Adrenal gland (tissue), 12 donors: ENCODE results near the gene NKIRAS1. TPM values are rescaled to one million over a fixed set of nuclear protein-coding genes. Genes with fewer than 3 reads are reported as not detected.
A peak's percentile ranks its signal among the peaks of the same experiment; 100 is the strongest.

Experiments used
- DNase-seq, 7 donors: peaks; one replicate each; pipeline ENCODE4 v3.0.0-alpha.2; 2019 to 2020
- H3K27ac ChIP-seq, 5 donors: fragments of 200-600 bp; sonication (generic) in 4 of 5; 1 replicate in 3 of 5; 2 replicates in 2 of 5; pipeline versions ENCODE4 v1.5.1 to v1.8.0; 2016 to 2020; ENCODE audit warnings: mild to moderate bottlenecking in 1 of 5
- H3K27me3 ChIP-seq: fragments of 200-600 bp; 2 replicates; pipeline ENCODE4 v1.8.0; 2021
- H3K36me3 ChIP-seq, 2 donors: fragments of 200-600 bp; replicated peaks in 1 of 2; 1 replicate in 1 of 2; 2 replicates in 1 of 2; pipeline versions ENCODE4 v1.5.1 to v1.8.0; 2018 to 2022
- H3K4me1 ChIP-seq, 2 donors: fragments of 200-600 bp; replicated peaks in 1 of 2; 1 replicate in 1 of 2; 2 replicates in 1 of 2; pipeline versions ENCODE4 v1.5.1 to v1.8.0; 2018 to 2021
- H3K4me3 ChIP-seq, 4 donors: fragments of 200-600 bp; sonication (generic) in 3 of 4; one replicate each; pipeline ENCODE4 v1.5.1; 2016 to 2018
- H3K9me3 ChIP-seq, 3 donors: fragments of 200-600 bp; sonication (generic) in 1 of 3; replicated peaks in 1 of 3; 1 replicate in 2 of 3; 2 replicates in 1 of 3; pipeline versions ENCODE4 v1.5.1 to v1.8.0; 2016 to 2021
- POLR2A ChIP-seq, 2 donors: fragments of 450-650 bp; IDR thresholded peaks; one replicate each; pipeline ENCODE4 v1.6.1; 2017; ENCODE audit warnings: antibody characterized with exemption in 2 of 2, mild to moderate bottlenecking in 2 of 2, moderate library complexity in 1 of 2
- WGBS, 4 donors: extraction: QIAGEN DNeasy Blood & Tissue Kit in 2 of 4; methylation state at CpG; one replicate each; pipeline versions ENCODE4 v1.1.5 to v1.1.7; 2013 to 2017; 5-methylcytosine and 5-hydroxymethylcytosine counted together
- intact Hi-C, 2 donors: fragments of 100-400 bp; cut with DNase I; formaldehyde crosslinking; loops; one replicate each; pipeline versions ENCODE4 v1.14.1 to v1.15.0; 2022 to 2023
- polyA plus RNA-seq, 3 donors: library from polyadenylated mRNA; stranded (reverse); fragments of 200-250 nt in 2 of 3; fragments of 350-450 nt in 1 of 3; fragmentation: Illumina TruSeq in 1 of 3; extraction: RNeasy Lipid Tissue Mini Kit (QIAGEN cat#74804) in 1 of 3; gene quantifications; one replicate each; pipeline ENCODE4 v1.2.3, GENCODE V29; 2013 to 2014
- total RNA-seq, 9 donors: library from RNA; depleted of rRNA in 4 of 9; stranded (reverse); fragments of >200 nt in 4 of 9; fragments of 120-200 nt in 1 of 9; fragmentation: NEBNext Ultra II Directional in 1 of 9; extraction: Animal tissue kit (Norgen Biotek cat#: 25700) in 1 of 9; gene quantifications; one replicate each; pipeline versions ENCODE4 v1.1.0 to v1.2.4, GENCODE V29; 2013 to 2023
- TF ChIP-seq, protein P1 (sequence below), 6 experiments: fragments of 450-650 bp in 4 of 6; fragments of 200-600 bp in 2 of 6; sonication (generic) in 1 of 6; IDR thresholded peaks; 1 replicate in 5 of 6; 2 replicates in 1 of 6; pipeline versions ENCODE4 v1.5.1 to v1.8.0; 2016 to 2021; ENCODE audit warnings: antibody characterized with exemption in 6 of 6, mild to moderate bottlenecking in 2 of 6, moderate library complexity in 1 of 6
- donor health status: healthy with polysubstance abuse.
- donor health status: Bipolar disorder and iron deficiency.
- donor health status: DM: yes; HTN: yes; CAD: no.
- donor health status: DM: no; HTN: no; CAD: no.
- donor health status: DM: no; HTN: no; CAD: no.
- donor health status: DM: yes; HTN: yes; CAD: no.

Gene NKIRAS1
- total and polyA plus RNA-seq, 12 donors, result 6.7 to 36.5 (median 15.1) TPM

DNA sequence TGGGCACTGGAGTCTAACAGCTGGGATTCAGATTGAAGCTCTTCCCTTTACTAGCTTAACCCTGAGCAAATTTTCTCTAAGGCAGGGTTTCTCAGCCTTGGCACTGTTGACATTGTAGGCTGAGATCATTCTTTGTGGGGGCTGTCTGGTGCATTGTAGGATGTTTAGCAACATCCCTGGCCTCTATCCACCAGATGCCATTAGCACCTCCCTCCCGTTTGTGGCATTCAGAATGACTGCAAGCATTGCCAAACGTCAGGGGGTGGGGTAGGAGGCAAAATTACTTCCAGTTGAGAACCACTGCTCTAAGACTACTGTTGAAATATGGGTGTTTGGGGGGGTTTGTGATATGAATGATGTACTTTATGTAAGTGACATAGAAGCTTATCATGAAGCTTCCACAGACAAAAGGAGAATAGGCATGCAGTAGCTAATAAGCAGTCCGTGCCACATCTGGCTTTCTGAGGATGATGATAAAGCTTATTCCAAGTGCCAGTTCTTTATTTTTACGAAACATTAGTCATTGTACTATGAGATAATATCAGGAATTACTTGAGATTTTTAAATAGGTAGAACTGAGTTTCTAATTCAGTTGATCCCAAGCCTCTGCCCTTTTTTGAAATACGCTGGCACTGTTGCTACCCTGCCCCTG lies 39.3 kb downstream of the NKIRAS1 start:
- Histone ChIP-seq H3K27me3 (no peaks in the 10 kb centered on the region), H3K9me3 (no peaks in the 10 kb centered on the region), H3K4me1 (peaks cover 14 to 25% of the 10 kb centered on the region in 2 donors), H3K4me3 (no peak overlapping the region), H3K36me3 (no peaks in the 10 kb centered on the region), H3K27ac (no peak overlapping the region)
- DNase-seq, result peak in 6 of 7 donors; percentile 38 to 82 (median 72)
- intact Hi-C loops, result no loop called here
- TF ChIP-seq, protein P1, sequence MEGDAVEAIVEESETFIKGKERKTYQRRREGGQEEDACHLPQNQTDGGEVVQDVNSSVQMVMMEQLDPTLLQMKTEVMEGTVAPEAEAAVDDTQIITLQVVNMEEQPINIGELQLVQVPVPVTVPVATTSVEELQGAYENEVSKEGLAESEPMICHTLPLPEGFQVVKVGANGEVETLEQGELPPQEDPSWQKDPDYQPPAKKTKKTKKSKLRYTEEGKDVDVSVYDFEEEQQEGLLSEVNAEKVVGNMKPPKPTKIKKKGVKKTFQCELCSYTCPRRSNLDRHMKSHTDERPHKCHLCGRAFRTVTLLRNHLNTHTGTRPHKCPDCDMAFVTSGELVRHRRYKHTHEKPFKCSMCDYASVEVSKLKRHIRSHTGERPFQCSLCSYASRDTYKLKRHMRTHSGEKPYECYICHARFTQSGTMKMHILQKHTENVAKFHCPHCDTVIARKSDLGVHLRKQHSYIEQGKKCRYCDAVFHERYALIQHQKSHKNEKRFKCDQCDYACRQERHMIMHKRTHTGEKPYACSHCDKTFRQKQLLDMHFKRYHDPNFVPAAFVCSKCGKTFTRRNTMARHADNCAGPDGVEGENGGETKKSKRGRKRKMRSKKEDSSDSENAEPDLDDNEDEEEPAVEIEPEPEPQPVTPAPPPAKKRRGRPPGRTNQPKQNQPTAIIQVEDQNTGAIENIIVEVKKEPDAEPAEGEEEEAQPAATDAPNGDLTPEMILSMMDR (IDR thresholded peaks at IDR 0.05), result no peak
- no peak for TF ChIP-seq POLR2A (IDR thresholded peaks at IDR 0.05)
- WGBS, 4 donors, result 29 to 43% (median 36%) methylated on average over 5 of the region's 5 CpGs

- 80 to 91% (median 89%) methylated on average over 2 of the region's 2 CpGs for WGBS, 4 donors
- peaks cover 14 to 25% of the 10 kb centered on the region in 2 donors for H3K4me1 ChIP-seq
- no peak for DNase-seq
- H3K9me3 ChIP-seq, result no peaks in the 10 kb centered on the region
- H3K27ac ChIP-seq, result no peak overlapping the region
- H3K36me3 ChIP-seq, result no peaks in the 10 kb centered on the region
- TF ChIP-seq POLR2A (IDR thresholded peaks at IDR 0.05), result no peak
- TF ChIP-seq, protein P1 (IDR thresholded peaks at IDR 0.05), result no peak
- intact Hi-C loops, result no loop called here
- no peak overlapping the region for H3K4me3 ChIP-seq
- no peaks in the 10 kb centered on the region for H3K27me3 ChIP-seq
Measured at GRCh38 chr3:23876923-23877322, 39.9 kb downstream of the NKIRAS1 start.

DNA sequence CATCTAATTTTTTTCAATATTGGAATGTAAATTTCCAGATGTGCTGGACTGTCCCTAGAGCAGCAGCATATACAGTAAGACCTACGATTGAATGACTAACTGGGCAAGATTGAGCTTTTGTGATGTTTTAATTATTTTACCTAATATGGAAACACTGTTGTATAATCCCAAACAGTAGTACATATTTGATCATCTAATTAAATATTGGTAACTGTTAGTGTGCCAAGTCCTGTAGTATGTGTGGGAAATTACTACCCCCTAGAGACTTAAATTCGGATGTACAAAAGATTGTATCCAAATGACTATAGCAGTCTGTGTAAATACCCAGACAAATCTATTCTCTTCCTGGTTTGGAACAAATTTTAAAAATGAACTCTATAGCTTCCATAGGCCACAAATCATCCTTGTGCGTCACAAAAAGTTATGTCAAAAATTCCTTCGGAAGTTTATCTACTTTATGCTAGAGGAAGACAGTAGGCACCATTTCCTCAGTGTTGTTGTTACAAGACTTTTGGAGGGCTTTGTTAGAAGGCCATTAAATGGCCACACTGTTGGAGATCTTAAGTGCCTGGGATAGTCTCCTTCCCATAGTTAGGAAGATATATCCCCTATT lies 41.6 kb downstream of the NKIRAS1 start:
- 77 to 84% (median 80%) methylated on average over 4 of the region's 4 CpGs for WGBS, 4 donors
- no peaks in the 10 kb centered on the region for H3K27me3 ChIP-seq
- H3K4me3 ChIP-seq, result no peak overlapping the region
- H3K27ac ChIP-seq, result no peak overlapping the region
- TF ChIP-seq POLR2A (IDR thresholded peaks at IDR 0.05), result no peak
- TF ChIP-seq, protein P1 (IDR thresholded peaks at IDR 0.05), result no peak
- DNase-seq, result no peak
- no peaks in the 10 kb centered on the region for H3K9me3 ChIP-seq
- peaks cover 14 to 25% of the 10 kb centered on the region in 2 donors for H3K4me1 ChIP-seq
- intact Hi-C loops, result no loop called here
- H3K36me3 ChIP-seq, result no peaks in the 10 kb centered on the region

GRCh38 chr3:23874359-23875112 lies 42.3 kb downstream of the NKIRAS1 start:
- H3K27me3 ChIP-seq, result no peaks in the 10 kb centered on the region
- WGBS, 4 donors, result 65 to 67% (median 67%) methylated on average over 6 of the region's 6 CpGs
- no peak for DNase-seq
- H3K4me3 ChIP-seq, result no peak overlapping the region
- peaks cover 14 to 25% of the 10 kb centered on the region in 2 donors for H3K4me1 ChIP-seq
- TF ChIP-seq, protein P1 (IDR thresholded peaks at IDR 0.05), result no peak
- TF ChIP-seq POLR2A (IDR thresholded peaks at IDR 0.05), result no peak
- intact Hi-C loops, result no loop called here
- H3K27ac ChIP-seq, result no peak overlapping the region
- H3K36me3 ChIP-seq, result no peaks in the 10 kb centered on the region
- H3K9me3 ChIP-seq, result no peaks in the 10 kb centered on the region
